Coronary artery (tissue), 2 donors: Measurements from ENCODE around the gene SPPL3.

Experiments
- DNase-seq: peaks from one replicate; pipeline ENCODE4 v3.0.0-alpha.2; 2017; ENCODE audit warnings: low spot score
- H3K27ac ChIP-seq, 2 donors: fragments of 200-600 bp; sonication (generic); one replicate each; pipeline ENCODE4 v1.5.1; 2016 to 2019
- H3K4me3 ChIP-seq: fragments of 200-600 bp; sonication (generic); 2 replicates; pipeline ENCODE4 v1.5.1; 2016; ENCODE audit warnings: mild to moderate bottlenecking, moderate library complexity
- CTCF ChIP-seq: fragments of 200-600 bp; sonication (generic); IDR thresholded peaks from one replicate; pipeline ENCODE4 v1.5.1; 2019; ENCODE audit warnings: antibody characterized with exemption

The SPPL3 gene

GRCh38 chr12:120767071-120768024 lies 136.8 kb downstream of the SPPL3 start:
- no peak for TF ChIP-seq CTCF
- Histone ChIP-seq H3K4me3 (no peak overlapping the region), H3K27ac (no peak overlapping the region)
- no peak for DNase-seq

GRCh38 chr12:120766566-120766965 lies 137.6 kb downstream of the SPPL3 start:
- H3K4me3 ChIP-seq = no peak overlapping the region
- H3K27ac ChIP-seq = no peak overlapping the region
- no peak for TF ChIP-seq CTCF
- no peak for DNase-seq

- no peak overlapping the region for H3K27ac ChIP-seq
- H3K4me3 ChIP-seq = no peak overlapping the region
- no peak for DNase-seq
- TF ChIP-seq CTCF = no peak
These were observed 139.3 kb downstream of the SPPL3 start for GRCh38 chr12:120764816-120765215.

GRCh38 chr12:120763250-120763649 lies 140.9 kb downstream of the SPPL3 start:
- H3K27ac ChIP-seq = no peak overlapping the region
- TF ChIP-seq CTCF = no peak

GRCh38 chr12:120762086-120762485 lies 142.1 kb downstream of the SPPL3 start:
- Histone ChIP-seq H3K4me3 (peak overlapping the region; percentile 13), H3K27ac (peak overlapping the region; percentile 3 to 52)
- DNase-seq = no peak
- no peak for TF ChIP-seq CTCF

More at GRCh38 chr12:120763250-120763649, 140.9 kb downstream of the SPPL3 start:
- H3K4me3 ChIP-seq = no peak overlapping the region
- no peak for DNase-seq

- TF ChIP-seq CTCF = no peak
- peak overlapping the region; percentile 3 to 52 for H3K27ac ChIP-seq
- DNase-seq = no peak
- peak overlapping the region; percentile 13 for H3K4me3 ChIP-seq
These were observed 142.6 kb downstream of the SPPL3 start for GRCh38 chr12:120761519-120761934.
